Stimulated activated naive CD8-positive, alpha-beta T cell treated with anti-CD3 and anti-CD28 coated beads, Interleukin-15, Interleukin-2, amounts not matched to agents 100 ng/mL and 50 ng/mL, for 24 hours (primary cell): ENCODE measurements around the gene NDUFV3.
"Not testable (repeated sequence)": the region's sequence is repeated elsewhere in the genome, so short reads cannot be mapped to it uniquely, and the experiment has no call there.

Experiments
- H3K27ac Mint-ChIP-seq: one replicate; pipeline ENCODE4 v1.8.0; 2021; ENCODE audit warnings: mild to moderate bottlenecking, mixed read lengths
- H3K27me3 Mint-ChIP-seq: one replicate; pipeline ENCODE4 v1.8.0; 2021; ENCODE audit warnings: mixed read lengths
- H3K36me3 Mint-ChIP-seq: one replicate; pipeline ENCODE4 v1.8.0; 2021; ENCODE audit warnings: low read depth, mixed read lengths
- H3K4me1 Mint-ChIP-seq: one replicate; pipeline ENCODE4 v1.8.0; 2021; ENCODE audit warnings: low read depth, mixed read lengths
- H3K4me3 Mint-ChIP-seq: one replicate; pipeline ENCODE4 v1.8.0; 2021; ENCODE audit warnings: mild to moderate bottlenecking, mixed read lengths
- H3K9me3 Mint-ChIP-seq: one replicate; pipeline ENCODE4 v1.8.0; 2021; ENCODE audit warnings: mixed read lengths

Gene NDUFV3

GRCh38 chr21:42892931-42893755 lies at the start of gene NDUFV3:
Gene NDUFV3, plus strand, starts transcription at chr21:42893309. Its CDS starts 25 bp downstream, at chr21:42893334.
- Mint-ChIP-seq H3K27ac (peak within 1 kb of the TSS; percentile 89), H3K9me3 (no peaks in the 10 kb centered on the region), H3K36me3 (peaks cover 17% of the 10 kb centered on the region)

GRCh38 chr21:42844411-42845113 lies 48.5 kb upstream of the NDUFV3 start:
- Mint-ChIP-seq H3K4me3 (no peak overlapping the region), H3K4me1 (no peaks in the 10 kb centered on the region), H3K27ac (no peak overlapping the region), H3K9me3 (no peaks in the 10 kb centered on the region), H3K36me3 (peaks cover 61% of the 10 kb centered on the region), H3K27me3 (no peaks in the 10 kb centered on the region)

More at GRCh38 chr21:42892931-42893755, at the start of gene NDUFV3:
- H3K4me1 Mint-ChIP-seq, result peaks cover 19% of the 10 kb centered on the region
- H3K4me3 Mint-ChIP-seq, result peak within 1 kb of the TSS; percentile 89
- no peaks in the 10 kb centered on the region for H3K27me3 Mint-ChIP-seq

GRCh38 chr21:42845296-42845965 lies 47.7 kb upstream of the NDUFV3 start:
- H3K4me1 Mint-ChIP-seq, result no peaks in the 10 kb centered on the region
- H3K27ac Mint-ChIP-seq, result no peak overlapping the region
- no peak overlapping the region for H3K4me3 Mint-ChIP-seq
- H3K36me3 Mint-ChIP-seq, result peaks cover 69% of the 10 kb centered on the region
- H3K27me3 Mint-ChIP-seq, result no peaks in the 10 kb centered on the region
- H3K9me3 Mint-ChIP-seq, result no peaks in the 10 kb centered on the region

- Mint-ChIP-seq H3K27ac (no peak overlapping the region), H3K4me1 (no peaks in the 10 kb centered on the region), H3K9me3 (no peaks in the 10 kb centered on the region), H3K36me3 (peaks cover 77% of the 10 kb centered on the region), H3K27me3 (no peaks in the 10 kb centered on the region), H3K4me3 (no peak overlapping the region)
These were observed 46.9 kb upstream of the NDUFV3 start for GRCh38 chr21:42846221-42846620.

- Mint-ChIP-seq H3K36me3 (peaks cover 82% of the 10 kb centered on the region), H3K27me3 (no peaks in the 10 kb centered on the region), H3K4me1 (no peaks in the 10 kb centered on the region), H3K9me3 (no peaks in the 10 kb centered on the region), H3K27ac (no peak overlapping the region), H3K4me3 (no peak overlapping the region)
These were observed 45.9 kb upstream of the NDUFV3 start for GRCh38 chr21:42847051-42847707.

- H3K36me3 Mint-ChIP-seq, result peaks cover 81% of the 10 kb centered on the region
- no peaks in the 10 kb centered on the region for H3K9me3 Mint-ChIP-seq
- H3K4me3 Mint-ChIP-seq, result no peak overlapping the region
- H3K27ac Mint-ChIP-seq, result no peak overlapping the region
- no peaks in the 10 kb centered on the region for H3K4me1 Mint-ChIP-seq
- no peaks in the 10 kb centered on the region for H3K27me3 Mint-ChIP-seq
These were observed 45.4 kb upstream of the NDUFV3 start for GRCh38 chr21:42847726-42848125.

- peaks cover 81% of the 10 kb centered on the region for H3K36me3 Mint-ChIP-seq
- not testable (repeated sequence) for H3K27ac Mint-ChIP-seq, H3K9me3 Mint-ChIP-seq, H3K27me3 Mint-ChIP-seq, H3K4me3 Mint-ChIP-seq, H3K4me1 Mint-ChIP-seq
These were observed 44.8 kb upstream of the NDUFV3 start for GRCh38 chr21:42848144-42848931.

GRCh38 chr21:42848932-42849758 lies 44.0 kb upstream of the NDUFV3 start:
- no peaks in the 10 kb centered on the region for H3K9me3 Mint-ChIP-seq
- H3K4me1 Mint-ChIP-seq, result no peaks in the 10 kb centered on the region
- H3K36me3 Mint-ChIP-seq, result peaks cover 80% of the 10 kb centered on the region
- H3K27ac Mint-ChIP-seq, result peak overlapping the region; percentile 11
- H3K4me3 Mint-ChIP-seq, result no peak overlapping the region
- no peaks in the 10 kb centered on the region for H3K27me3 Mint-ChIP-seq

GRCh38 chr21:42849759-42850412 lies 43.2 kb upstream of the NDUFV3 start:
- no peaks in the 10 kb centered on the region for H3K4me1 Mint-ChIP-seq
- no peaks in the 10 kb centered on the region for H3K9me3 Mint-ChIP-seq
- H3K27ac Mint-ChIP-seq, result peak overlapping the region; percentile 11
- no peak overlapping the region for H3K4me3 Mint-ChIP-seq
- H3K36me3 Mint-ChIP-seq, result peaks cover 83% of the 10 kb centered on the region
- no peaks in the 10 kb centered on the region for H3K27me3 Mint-ChIP-seq

GRCh38 chr21:42850463-42850862 lies 42.6 kb upstream of the NDUFV3 start:
- no peak overlapping the region for H3K27ac Mint-ChIP-seq
- H3K4me1 Mint-ChIP-seq, result no peaks in the 10 kb centered on the region
- H3K36me3 Mint-ChIP-seq, result peaks cover 81% of the 10 kb centered on the region
- H3K9me3 Mint-ChIP-seq, result no peaks in the 10 kb centered on the region
- no peak overlapping the region for H3K4me3 Mint-ChIP-seq
- H3K27me3 Mint-ChIP-seq, result no peaks in the 10 kb centered on the region

- no peak overlapping the region for H3K27ac Mint-ChIP-seq
- H3K36me3 Mint-ChIP-seq, result peaks cover 83% of the 10 kb centered on the region
- no peaks in the 10 kb centered on the region for H3K27me3 Mint-ChIP-seq
- no peaks in the 10 kb centered on the region for H3K4me1 Mint-ChIP-seq
- H3K9me3 Mint-ChIP-seq, result no peaks in the 10 kb centered on the region
- no peak overlapping the region for H3K4me3 Mint-ChIP-seq
These were observed 42.2 kb upstream of the NDUFV3 start for GRCh38 chr21:42850866-42851391.

- peaks cover 83% of the 10 kb centered on the region for H3K36me3 Mint-ChIP-seq
These were observed 41.1 kb upstream of the NDUFV3 start for GRCh38 chr21:42851812-42852665.

More at GRCh38 chr21:42851812-42852665, 41.1 kb upstream of the NDUFV3 start:
- Mint-ChIP-seq H3K4me1 (no peaks in the 10 kb centered on the region), H3K27ac (no peak overlapping the region), H3K4me3 (no peak overlapping the region), H3K27me3 (no peaks in the 10 kb centered on the region), H3K9me3 (no peaks in the 10 kb centered on the region)
